Endothelial cell of umbilical vein (primary cell): ENCODE data around the gene NEK6. TPM values are rescaled to one million over a fixed set of nuclear protein-coding genes. Genes with fewer than 3 reads are reported as not detected.

ENCODE experiments used
- BruUV-seq: library from RNA; stranded (reverse); fragments of 400-500 nt; replicated peaks from 2 replicates; lab custom pipeline; 2021; lab: Mats Ljungman, UMichigan
- CTCF ChIA-PET: fragments of 300-600, 350-600 bp; sonication (Branson Sonifier 250); formaldehyde crosslinking; loops from one replicate; lab custom pipeline; 2021; ENCODE audit warnings: antibody characterized with exemption, inconsistent platforms; lab: Charles Lee
- POLR2A ChIA-PET: fragments of 300-600, 350-600 bp; sonication (Branson Sonifier 250); formaldehyde crosslinking; loops from one replicate; lab custom pipeline; 2021; ENCODE audit warnings: antibody characterized with exemption, inconsistent platforms; lab: Charles Lee
- DNase-seq: peaks from one replicate; pipeline ENCODE4 v3.0.0-alpha.2; 2011; ENCODE audit warnings: low read depth, low spot score
- FAIRE-seq: peaks from 2 replicates; lab custom pipeline; 2011; peaks lifted over from hg19 to GRCh38; lab: Jason Lieb, UNC
- H2AFZ ChIP-seq: 2 replicates; pipeline ENCODE4 v1.6.0; 2012; ENCODE audit warnings: low read depth, low read length, control low read depth, inconsistent platforms
- H3K27ac ChIP-seq: 2 replicates; pipeline ENCODE4 v1.5.1; 2011; ENCODE audit warnings: low read depth, mild to moderate bottlenecking, control low read depth, low read length, moderate library complexity; ENCODE audit not compliant: insufficient read depth
- H3K27me3 ChIP-seq, 2 experiments: 2 replicates each; pipeline versions ENCODE4 v1.6.0 to v1.6.1; 2011; ENCODE audit warnings: low read length in 2 of 2, mixed read lengths in 1 of 2; ENCODE audit not compliant: control insufficient read depth in 2 of 2, insufficient read depth in 2 of 2
- H3K36me3 ChIP-seq, 2 experiments: 2 replicates in 1 of 2; 3 replicates in 1 of 2; pipeline ENCODE4 v1.5.1; 2011; ENCODE audit warnings: low read length in 2 of 2, mild to moderate bottlenecking in 1 of 2, moderate library complexity in 1 of 2; ENCODE audit not compliant: control insufficient read depth in 2 of 2, insufficient read depth in 2 of 2; ENCODE audit errors: extremely low read depth in 1 of 2
- H3K4me1 ChIP-seq: 3 replicates; pipeline ENCODE4 v1.5.1; 2011; ENCODE audit warnings: mild to moderate bottlenecking, low read length; ENCODE audit not compliant: control insufficient read depth, insufficient read depth; ENCODE audit errors: extremely low read depth
- H3K4me2 ChIP-seq: 2 replicates; pipeline ENCODE4 v1.6.1; 2011; ENCODE audit warnings: low read length, control low read depth, mixed read lengths; ENCODE audit not compliant: insufficient read depth
- H3K4me3 ChIP-seq, 3 experiments: fragments of 200-600 bp in 1 of 3; sonication (generic), shearing (Covaris generic) in 1 of 3; replicated peaks in 1 of 3; 2 replicates each; pipeline ENCODE4 v1.5.1; 2011 to 2016; ENCODE audit warnings: control low read depth in 3 of 3, low read length in 3 of 3, mild to moderate bottlenecking in 2 of 3, inconsistent platforms in 1 of 3, low read depth in 1 of 3, moderate library complexity in 1 of 3; ENCODE audit not compliant: insufficient read depth in 1 of 3
- H3K79me2 ChIP-seq: 2 replicates; pipeline ENCODE4 v1.6.0; 2012; ENCODE audit warnings: low read length, inconsistent platforms; ENCODE audit not compliant: control insufficient read depth, insufficient read depth
- H3K9ac ChIP-seq: replicated peaks from 2 replicates; pipeline ENCODE3; 2011; ENCODE audit warnings: low read length, control low read depth; ENCODE audit not compliant: insufficient read depth; ENCODE audit errors: extremely low read depth
- H3K9me1 ChIP-seq: replicated peaks from 3 replicates; pipeline ENCODE4 v1.6.0; 2011; ENCODE audit warnings: mild to moderate bottlenecking, low read length; ENCODE audit not compliant: control insufficient read depth, insufficient read depth; ENCODE audit errors: extremely low read depth
- H3K9me3 ChIP-seq: replicated peaks from 2 replicates; pipeline ENCODE4 v1.5.1; 2012; ENCODE audit warnings: low read length, inconsistent platforms; ENCODE audit not compliant: control insufficient read depth, insufficient read depth
- H4K20me1 ChIP-seq: replicated peaks from 2 replicates; pipeline ENCODE3; 2011; ENCODE audit warnings: mild to moderate bottlenecking, low read length; ENCODE audit not compliant: control insufficient read depth, insufficient read depth; ENCODE audit errors: extremely low read depth
- FOS ChIP-seq: IDR thresholded peaks from 2 replicates; pipeline ENCODE4 v1.6.1; 2011; ENCODE audit warnings: mild to moderate bottlenecking, low read length, moderate library complexity, borderline replicate concordance; ENCODE audit not compliant: insufficient read depth
- JUN ChIP-seq: IDR thresholded peaks from 2 replicates; pipeline ENCODE4 v1.6.1; 2011; ENCODE audit warnings: borderline replicate concordance, low read depth; ENCODE audit not compliant: insufficient read length, insufficient read depth
- MYC ChIP-seq: IDR thresholded peaks from one replicate; pipeline ENCODE4 v1.6.1; 2011; ENCODE audit warnings: mild to moderate bottlenecking, low read depth, low read length
- POLR2AphosphoS5 ChIP-seq: IDR thresholded peaks from 2 replicates; pipeline ENCODE4 v1.6.1; 2012; ENCODE audit warnings: low read depth, mild to moderate bottlenecking, control low read depth, low read length, moderate library complexity; ENCODE audit not compliant: insufficient read depth
- dilution Hi-C: fragments of 300-500 bp; cut with MboI; formaldehyde crosslinking; loops from one replicate; pipeline ENCODE4 v1.15.0; 2019; ENCODE audit warnings: low sequenced_read_pairs; ENCODE audit not compliant: extremely low pct_ligation_motif_present
- intact Hi-C: fragments of 100-400 bp; cut with micrococcal nuclease; formaldehyde crosslinking; loops from one replicate; pipeline ENCODE4 v1.10.0; 2022
- polyA plus RNA-seq, 4 experiments: library from polyadenylated mRNA; depleted of rRNA in 3 of 4; stranded (reverse) in 3 of 4; unstranded in 1 of 4; fragments of >200 nt; gene quantifications; 2 replicates each; pipeline versions ENCODE4 v1.2.1 to v1.2.3, GENCODE V29; 2011 to 2012; ENCODE audit warnings: missing spikeins in 1 of 4
- total RNA-seq: library from RNA; stranded (reverse); gene quantifications from 2 replicates; pipeline ENCODE4 v1.2.3, GENCODE V29; 2021
- TF ChIP-seq, protein P1 (sequence below), 2 donors: IDR thresholded peaks; 1 replicate in 1 of 2; 2 replicates in 1 of 2; pipeline ENCODE4 v1.5.1; 2011; ENCODE audit warnings: low read length in 2 of 2, mild to moderate bottlenecking in 2 of 2, moderate library complexity in 2 of 2, control low read depth in 1 of 2, inconsistent platforms in 1 of 2, low read depth in 1 of 2; ENCODE audit not compliant: insufficient read depth in 1 of 2; ENCODE audit errors: extremely low read depth in 1 of 2

NEK6 gene
- total and polyA plus RNA-seq, 2 donors (not counting 3 experiments of a cell fraction or from before 2014, with no cell fraction given): 64.3 to 67.1 TPM

- no peaks in the 10 kb centered on the region for H3K9me1 ChIP-seq
- no peak overlapping the region for H2AFZ ChIP-seq
- ChIA-PET POLR2A (no interaction called here), CTCF (interaction anchor here (1.5 to 6.4 kb wide), 4 partner anchors 14 to 269 kb away, joined by 3 to 62 read pairs (median 12); no protein-coding TSS in a partner anchor)
- no peak overlapping the region for H3K4me3 ChIP-seq
- H3K4me2 ChIP-seq: no peak overlapping the region
- no peaks in the 10 kb centered on the region for H3K9me3 ChIP-seq
- peaks cover 83% of the 10 kb centered on the region for H3K79me2 ChIP-seq
- TF ChIP-seq FOS (no peak), POLR2AphosphoS5 (no peak), MYC (no peak), JUN (no peak)
- TF ChIP-seq, protein P1, sequence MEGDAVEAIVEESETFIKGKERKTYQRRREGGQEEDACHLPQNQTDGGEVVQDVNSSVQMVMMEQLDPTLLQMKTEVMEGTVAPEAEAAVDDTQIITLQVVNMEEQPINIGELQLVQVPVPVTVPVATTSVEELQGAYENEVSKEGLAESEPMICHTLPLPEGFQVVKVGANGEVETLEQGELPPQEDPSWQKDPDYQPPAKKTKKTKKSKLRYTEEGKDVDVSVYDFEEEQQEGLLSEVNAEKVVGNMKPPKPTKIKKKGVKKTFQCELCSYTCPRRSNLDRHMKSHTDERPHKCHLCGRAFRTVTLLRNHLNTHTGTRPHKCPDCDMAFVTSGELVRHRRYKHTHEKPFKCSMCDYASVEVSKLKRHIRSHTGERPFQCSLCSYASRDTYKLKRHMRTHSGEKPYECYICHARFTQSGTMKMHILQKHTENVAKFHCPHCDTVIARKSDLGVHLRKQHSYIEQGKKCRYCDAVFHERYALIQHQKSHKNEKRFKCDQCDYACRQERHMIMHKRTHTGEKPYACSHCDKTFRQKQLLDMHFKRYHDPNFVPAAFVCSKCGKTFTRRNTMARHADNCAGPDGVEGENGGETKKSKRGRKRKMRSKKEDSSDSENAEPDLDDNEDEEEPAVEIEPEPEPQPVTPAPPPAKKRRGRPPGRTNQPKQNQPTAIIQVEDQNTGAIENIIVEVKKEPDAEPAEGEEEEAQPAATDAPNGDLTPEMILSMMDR (IDR thresholded peaks at IDR 0.05; ENCODE audit: extremely low read depth in 1 of 2, insufficient read depth in 1 of 2, low read depth in 1 of 2, low read length in 2 of 2): no peak
- no TSS peak for BruUV-seq
- no peak for FAIRE-seq
- dilution Hi-C loops (no loop called here), intact Hi-C loops (no loop called here)
- H3K27me3 ChIP-seq: no peaks in the 10 kb centered on the region
- H3K27ac ChIP-seq: no peak overlapping the region
- DNase-seq: no peak
- H3K36me3 ChIP-seq: peaks cover 8% of the 10 kb centered on the region in 2 experiments
- peaks cover 5% of the 10 kb centered on the region for H4K20me1 ChIP-seq
- no peak overlapping the region for H3K9ac ChIP-seq
- H3K4me1 ChIP-seq: peaks cover 26% of the 10 kb centered on the region
Observed at GRCh38 chr9:124395826-124396225, 138.1 kb downstream of the NEK6 start.
